GM12878 (cell line): ENCODE results near the gene TRMT44. TPM values are rescaled to one million over a fixed set of nuclear protein-coding genes. Genes with fewer than 3 reads are reported as not detected.

Source experiments
- ATAC-seq: fragments of 200-7000 bp; cut with Tn5 transposase; 3 replicates; pipeline ENCODE4 v1.9.1; 2020; ENCODE audit warnings: mild to moderate bottlenecking, moderate library complexity
- BruUV-seq: library from RNA; stranded (reverse); fragments of 400-500 nt; replicated peaks from 2 replicates; lab custom pipeline; 2021; lab: Mats Ljungman, UMichigan
- CTCF ChIA-PET: fragments of 300-600 bp; sonication (Branson Sonifier 250); formaldehyde crosslinking; extraction: SDS; loops from one replicate; lab custom pipeline; 2021; ENCODE audit warnings: inconsistent platforms; lab: Yijun Ruan, JAX
- POLR2A ChIA-PET: fragments of 350-600 bp; formaldehyde crosslinking; extraction: SDS; loops from one replicate; lab custom pipeline; 2021; ENCODE audit warnings: inconsistent platforms; lab: Charles Lee
- RAD21 ChIA-PET: fragments of 300-600 bp; sonication (Branson Sonifier 250); formaldehyde crosslinking; loops from one replicate; lab custom pipeline; 2023; ENCODE audit warnings: antibody characterized with exemption; ENCODE audit not compliant: unreplicated experiment; lab: Charles Lee
- SMC1A ChIA-PET: fragments of 300-600 bp; sonication (Branson Sonifier 250); formaldehyde crosslinking; loops from one replicate; lab custom pipeline; 2023; ENCODE audit not compliant: unreplicated experiment, uncharacterized antibody; lab: Charles Lee
- DNase-seq: peaks from one replicate; pipeline ENCODE4 v3.0.0-alpha.2; 2011; ENCODE audit warnings: low read depth, low spot score
- FAIRE-seq: peaks from 3 replicates; lab custom pipeline; 2011; peaks lifted over from hg19 to GRCh38; lab: Jason Lieb, UNC
- H2AFZ ChIP-seq: 2 replicates; pipeline ENCODE4 v1.6.0; 2011; ENCODE audit warnings: low read depth, low read length, control low read depth; ENCODE audit not compliant: control insufficient read depth
- H3K27ac ChIP-seq: 2 replicates; pipeline ENCODE4 v1.5.1; 2011; ENCODE audit warnings: control low read depth; ENCODE audit not compliant: control insufficient read depth, insufficient read depth
- H3K27me3 ChIP-seq, 2 experiments: replicated peaks in 1 of 2; 2 replicates each; pipeline versions ENCODE4 v1.6.0 to v1.6.1; 2011; ENCODE audit warnings: low read length in 1 of 2; ENCODE audit not compliant: control insufficient read depth in 2 of 2, insufficient read depth in 2 of 2
- H3K36me3 ChIP-seq, 2 experiments: 2 replicates each; pipeline ENCODE4 v1.5.1; 2011; ENCODE audit warnings: low read length in 1 of 2; ENCODE audit not compliant: control insufficient read depth in 2 of 2, insufficient read depth in 2 of 2
- H3K4me1 ChIP-seq: 2 replicates; pipeline ENCODE4 v1.6.1; 2011; ENCODE audit warnings: mild to moderate bottlenecking, low read length, moderate library complexity, mixed read lengths; ENCODE audit not compliant: control insufficient read depth, insufficient read depth
- H3K4me2 ChIP-seq: 2 replicates; pipeline ENCODE4 v1.6.0; 2011; ENCODE audit warnings: control low read depth; ENCODE audit not compliant: control insufficient read depth, insufficient read depth
- H3K4me3 ChIP-seq: fragments of 200-600 bp; sonication (generic); 2 replicates; pipeline ENCODE4 v1.5.1; 2016
- H3K79me2 ChIP-seq: 2 replicates; pipeline ENCODE4 v1.6.0; 2011; ENCODE audit warnings: low read length; ENCODE audit not compliant: control insufficient read depth, insufficient read depth
- H3K9ac ChIP-seq: 2 replicates; pipeline ENCODE4 v1.8.0; 2011; ENCODE audit warnings: low read length, control low read depth, mixed read lengths; ENCODE audit not compliant: control insufficient read depth, insufficient read depth
- H3K9me3 ChIP-seq: replicated peaks from 3 replicates; pipeline ENCODE4 v1.5.1; 2011; ENCODE audit warnings: mild to moderate bottlenecking, low read length; ENCODE audit not compliant: control insufficient read depth, insufficient read depth
- H4K20me1 ChIP-seq: 2 replicates; pipeline ENCODE4 v1.6.0; 2011; ENCODE audit not compliant: control insufficient read depth, insufficient read depth
- ATF7 ChIP-seq: fragments of 450-650 bp; IDR thresholded peaks from 2 replicates; pipeline ENCODE4 v1.6.1; 2016; ENCODE audit warnings: low read depth, mild to moderate bottlenecking
- EGR1 ChIP-seq, 2 experiments: IDR thresholded peaks; 1 replicate in 1 of 2; 2 replicates in 1 of 2; pipeline ENCODE4 v1.6.1; 2011 to 2012; ENCODE audit warnings: low read depth in 2 of 2, low read length in 2 of 2, borderline replicate concordance in 1 of 2, mild to moderate bottlenecking in 1 of 2, moderate library complexity in 1 of 2
- GABPA ChIP-seq: IDR thresholded peaks from 2 replicates; pipeline ENCODE4 v1.6.1; 2014; ENCODE audit warnings: antibody characterized with exemption, low read depth, mild to moderate bottlenecking, inconsistent platforms
- MTA2 ChIP-seq: fragments of 450-650 bp; IDR thresholded peaks from 2 replicates; pipeline ENCODE4 v1.6.1; 2016; ENCODE audit warnings: low read depth, mild to moderate bottlenecking, moderate library complexity
- MXI1 ChIP-seq: fragments of 150-350 bp; IDR thresholded peaks from 2 replicates; pipeline ENCODE4 v1.6.1; 2011; ENCODE audit warnings: low read depth, mild to moderate bottlenecking, inconsistent platforms, low read length, improper control_type of control experiment
- RFX5 ChIP-seq: IDR thresholded peaks from 2 replicates; pipeline ENCODE4 v1.6.1; 2011; ENCODE audit warnings: low read depth, low read length, improper control_type of control experiment
- SMARCA5 ChIP-seq: fragments of 450-650 bp; IDR thresholded peaks from 2 replicates; pipeline ENCODE4 v1.6.1; 2017; ENCODE audit warnings: mild to moderate bottlenecking
- WGBS: methylation state at CpG from one replicate; pipeline ENCODE4 v1.1.6; 2016; ENCODE audit warnings: low lambda C conversion rate; ENCODE audit not compliant: insufficient replicate concordance, insufficient coverage; ENCODE audit errors: missing lambda C conversion rate; 5-methylcytosine and 5-hydroxymethylcytosine counted together
- in situ Hi-C: fragments of 300-500 bp; cut with MboI; formaldehyde crosslinking; loops from 9 replicates; pipeline ENCODE4 v1.14.3; 2018; ENCODE audit warnings: mixed read lengths
- intact Hi-C: fragments of 100-400 bp; cut with micrococcal nuclease; formaldehyde crosslinking; loops from one replicate; pipeline ENCODE4 v1.14.2; 2022; ENCODE audit not compliant: unreplicated experiment
- polyA plus RNA-seq, 11 experiments: library from polyadenylated mRNA; depleted of rRNA in 4 of 11; unstranded in 6 of 11; stranded (reverse) in 5 of 11; fragments of >200 nt; fragmentation: Nextera tagmentation in 4 of 11; fragmentation: Illumina TruSeq in 1 of 11; extraction: Ambion mirVana in 4 of 11; extraction: Trizol in 1 of 11; gene quantifications; 1 replicate in 1 of 11; 2 replicates in 10 of 11; pipeline versions ENCODE4 v1.2.1 to v1.2.3, GENCODE V29; 2011 to 2016; ENCODE audit warnings: inconsistent platforms in 2 of 11, missing spikeins in 2 of 11, low read depth in 1 of 11
- total RNA-seq, 4 experiments: library from RNA; depleted of rRNA in 3 of 4; stranded (reverse); fragments of >200 nt in 3 of 4; fragmentation: Illumina TruSeq in 1 of 4; extraction: Trizol in 1 of 4; gene quantifications; 2 replicates each; pipeline versions ENCODE4 v1.2.1 to v1.2.3, GENCODE V29; 2013 to 2021
- TF ChIP-seq, protein P1 (sequence below): IDR thresholded peaks from 2 replicates; pipeline ENCODE4 v1.6.1; 2011; ENCODE audit warnings: low read depth, low read length, improper control_type of control experiment, borderline replicate concordance
- TF ChIP-seq, protein P2 (sequence below): IDR thresholded peaks from 2 replicates; pipeline ENCODE4 v1.6.1; 2012; ENCODE audit warnings: low read depth, low read length, improper control_type of control experiment

TRMT44 gene
- total and polyA plus RNA-seq, 10 of the 15 experiments (the other 5 are each of a cell fraction or from before 2014, with no cell fraction given), result 1.3 to 18.5 (median 10.1) TPM

DNA sequence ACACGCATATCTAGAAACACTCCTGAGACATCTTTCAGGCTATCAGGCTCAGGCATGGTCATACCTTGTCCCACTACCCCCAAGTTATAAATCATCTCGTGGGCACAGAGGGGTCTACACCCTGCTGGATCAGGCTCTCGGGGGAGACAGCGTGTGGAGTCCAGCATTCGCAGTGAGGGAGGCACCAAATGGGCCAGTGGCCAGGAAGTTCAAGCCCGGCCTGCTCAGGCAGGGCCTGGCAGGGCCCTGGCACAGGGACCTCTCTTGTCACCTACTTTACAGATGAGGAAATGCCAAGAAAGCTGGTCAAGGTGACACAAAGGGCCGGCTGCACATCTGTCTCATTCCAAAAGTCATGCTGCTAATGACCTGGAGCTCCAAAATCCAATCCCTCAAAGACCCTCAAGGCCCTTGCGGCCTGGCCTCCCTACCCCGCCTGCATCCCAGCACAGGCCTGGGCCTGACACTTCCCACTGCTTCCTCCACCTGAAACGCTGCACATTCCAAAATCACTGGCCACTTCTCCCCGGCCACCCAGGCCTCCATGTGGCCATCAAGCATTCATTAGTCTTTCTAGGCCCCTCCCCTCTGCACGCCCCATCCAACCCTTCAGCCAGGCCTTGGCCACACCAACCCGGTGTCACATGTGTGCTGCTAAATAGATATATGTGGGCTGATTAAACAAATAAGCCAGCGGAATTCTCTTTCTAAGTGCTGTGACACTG is 35.6 kb upstream of the TRMT44 start:
- Histone ChIP-seq H3K4me2 (no peak overlapping the region), H3K9ac (no peak overlapping the region), H3K36me3 (peaks cover 5 to 11% of the 10 kb centered on the region in 2 experiments; a peak in 3 of 4 replicates), H3K9me3 (no peaks in the 10 kb centered on the region), H3K27ac (no peak overlapping the region), H3K4me3 (no peak overlapping the region), H3K27me3 (no peaks in the 10 kb centered on the region), H4K20me1 (no peaks in the 10 kb centered on the region), H3K79me2 (no peaks in the 10 kb centered on the region), H3K4me1 (no peaks in the 10 kb centered on the region), H2AFZ (no peak overlapping the region)
- no peak for TF ChIP-seq SMARCA5
- TF ChIP-seq GABPA, result no peak
- no peak for TF ChIP-seq RFX5
- TF ChIP-seq, protein P1, sequence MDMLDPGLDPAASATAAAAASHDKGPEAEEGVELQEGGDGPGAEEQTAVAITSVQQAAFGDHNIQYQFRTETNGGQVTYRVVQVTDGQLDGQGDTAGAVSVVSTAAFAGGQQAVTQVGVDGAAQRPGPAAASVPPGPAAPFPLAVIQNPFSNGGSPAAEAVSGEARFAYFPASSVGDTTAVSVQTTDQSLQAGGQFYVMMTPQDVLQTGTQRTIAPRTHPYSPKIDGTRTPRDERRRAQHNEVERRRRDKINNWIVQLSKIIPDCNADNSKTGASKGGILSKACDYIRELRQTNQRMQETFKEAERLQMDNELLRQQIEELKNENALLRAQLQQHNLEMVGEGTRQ, result no peak
- TF ChIP-seq EGR1 (IDR thresholded peaks at IDR 0.05; ENCODE audit: borderline replicate concordance in 1 of 2, low read depth in 2 of 2, low read length in 2 of 2), result no peak
- no peak for TF ChIP-seq MTA2
- TF ChIP-seq, protein P2, sequence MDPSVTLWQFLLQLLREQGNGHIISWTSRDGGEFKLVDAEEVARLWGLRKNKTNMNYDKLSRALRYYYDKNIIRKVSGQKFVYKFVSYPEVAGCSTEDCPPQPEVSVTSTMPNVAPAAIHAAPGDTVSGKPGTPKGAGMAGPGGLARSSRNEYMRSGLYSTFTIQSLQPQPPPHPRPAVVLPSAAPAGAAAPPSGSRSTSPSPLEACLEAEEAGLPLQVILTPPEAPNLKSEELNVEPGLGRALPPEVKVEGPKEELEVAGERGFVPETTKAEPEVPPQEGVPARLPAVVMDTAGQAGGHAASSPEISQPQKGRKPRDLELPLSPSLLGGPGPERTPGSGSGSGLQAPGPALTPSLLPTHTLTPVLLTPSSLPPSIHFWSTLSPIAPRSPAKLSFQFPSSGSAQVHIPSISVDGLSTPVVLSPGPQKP, result no peak
- TF ChIP-seq ATF7, result no peak
- TF ChIP-seq MXI1, result no peak
- ChIA-PET RAD21 (no interaction called here), POLR2A (no interaction called here), SMC1A (no interaction called here), CTCF (interaction anchor here (0.6 to 1.6 kb wide), 3 partner anchors 12 to 228 kb away, joined by 3 read pairs; no protein-coding TSS in a partner anchor)
- ATAC-seq, result no peak
- no TSS peak for BruUV-seq
- in situ Hi-C loops (loop anchor here (5.0 kb wide), 1 partner anchor 163 kb away; no protein-coding TSS in a partner anchor), intact Hi-C loops (loop anchor here (10.0 kb wide), 1 partner anchor 80 kb away; no protein-coding TSS in a partner anchor)
- no peak for DNase-seq
- 92% methylated on average over 14 of the region's 14 CpGs for WGBS
- no peak for FAIRE-seq
